Epithelial cell of umbilical artery (primary cell): ENCODE results near the gene NLRP13. TPM values are rescaled to one million over a fixed set of nuclear protein-coding genes. Genes with fewer than 3 reads are reported as not detected.

ENCODE experiments used
- total RNA-seq: library from RNA; depleted of rRNA; stranded (reverse); fragments of >200 nt; gene quantifications from 2 replicates; pipeline ENCODE4 v1.2.3, GENCODE V29; 2014

NLRP13 gene
- not detected in 2 replicates for total RNA-seq

GRCh38 chr19:55931936-55932386 lies at the start of gene NLRP13:
NLRP13 (minus strand) TSS chr19:55932336; CDS start chr19:55932311, 25 bp downstream.

GRCh38 chr19:55947532-55947931 lies 15.4 kb upstream of the NLRP13 start, which contains the start of gene NLRP8:
NLRP8 (plus strand) TSS chr19:55947832.

Other genes starting within 250 kb of the NLRP13 start
- gene NLRP9, start 193.9 kb downstream of the NLRP13 start, total RNA-seq = not detected in 2 replicates
- under 0.01 TPM in 1 of 2 replicates, not detected in the other for gene RFPL4A, start 173.2 kb downstream of the NLRP13 start, total RNA-seq
- not detected in 2 replicates for gene RFPL4AL1, start 163.2 kb downstream of the NLRP13 start, total RNA-seq
- not detected in 2 replicates for gene NLRP11, start 100.3 kb downstream of the NLRP13 start, total RNA-seq
- not detected in 2 replicates for gene NLRP4, start 95.8 kb downstream of the NLRP13 start, total RNA-seq
- gene NLRP8, start 15.5 kb upstream of the NLRP13 start, total RNA-seq = not detected in 2 replicates
- gene NLRP5, start 54.4 kb upstream of the NLRP13 start, total RNA-seq = not detected in 2 replicates
- 20.4 and 25.0 TPM in 2 replicates for gene ZNF787, start 189.0 kb upstream of the NLRP13 start, total RNA-seq
- 13.1 and 16.9 TPM in 2 replicates for gene ZNF444, start 209.0 kb upstream of the NLRP13 start, total RNA-seq
- gene GALP, start 243.7 kb upstream of the NLRP13 start, total RNA-seq = not detected in 2 replicates